Measurements from ENCODE around the gene GLG1.
A peak's percentile ranks its signal among the peaks of the same experiment; 100 is the strongest.
"Not testable (repeated sequence)": the region's sequence is repeated elsewhere in the genome, so short reads cannot be mapped to it uniquely, and the experiment has no call there.

The GLG1 gene

GRCh38 chr16:74575175-74575806, 31.6 kb downstream of the GLG1 start:
- no peak for DNase-seq (ENCODE audit: low read depth in 2 of 2)

- no peak for DNase-seq (ENCODE audit: low read depth in 2 of 2)
These were observed 32.8 kb downstream of the GLG1 start for GRCh38 chr16:74574146-74574545.

- DNase-seq (ENCODE audit: low read depth in 2 of 2): no peak
These were observed 33.3 kb downstream of the GLG1 start for GRCh38 chr16:74573622-74574021.

- no peak for DNase-seq (ENCODE audit: low read depth in 2 of 2)
These were observed 36.3 kb downstream of the GLG1 start for GRCh38 chr16:74570412-74571301.

GRCh38 chr16:74568961-74569631, 37.8 kb downstream of the GLG1 start:
- no peak for DNase-seq (ENCODE audit: low read depth in 2 of 2)

- no peak for DNase-seq (ENCODE audit: low read depth in 2 of 2)
These were observed 39.0 kb downstream of the GLG1 start for GRCh38 chr16:74567901-74568300.

DNA sequence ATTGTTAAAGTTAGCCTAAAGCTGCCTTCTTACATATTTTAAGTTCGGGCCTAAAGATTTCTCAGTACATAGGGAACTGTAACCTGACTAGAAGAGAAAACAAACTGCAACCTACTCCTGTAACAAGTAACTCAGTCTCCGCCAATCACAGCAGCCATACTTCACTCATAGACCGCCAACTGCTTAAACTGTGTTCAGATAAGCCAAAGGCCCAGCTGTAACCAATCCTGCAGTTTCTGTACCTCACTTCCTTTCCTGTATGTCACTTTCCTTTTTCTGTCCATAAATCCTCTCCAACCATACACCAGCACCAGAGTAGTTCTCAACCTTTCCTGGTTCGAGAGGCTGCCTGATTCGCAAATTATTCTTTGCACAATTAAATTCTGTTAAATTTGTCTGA, 41.5 kb downstream of the GLG1 start:
- no peak for DNase-seq (ENCODE audit: low read depth in 2 of 2)

- no peak for DNase-seq (ENCODE audit: low read depth in 2 of 2)
These were observed 42.4 kb downstream of the GLG1 start for GRCh38 chr16:74564451-74564984.

DNA sequence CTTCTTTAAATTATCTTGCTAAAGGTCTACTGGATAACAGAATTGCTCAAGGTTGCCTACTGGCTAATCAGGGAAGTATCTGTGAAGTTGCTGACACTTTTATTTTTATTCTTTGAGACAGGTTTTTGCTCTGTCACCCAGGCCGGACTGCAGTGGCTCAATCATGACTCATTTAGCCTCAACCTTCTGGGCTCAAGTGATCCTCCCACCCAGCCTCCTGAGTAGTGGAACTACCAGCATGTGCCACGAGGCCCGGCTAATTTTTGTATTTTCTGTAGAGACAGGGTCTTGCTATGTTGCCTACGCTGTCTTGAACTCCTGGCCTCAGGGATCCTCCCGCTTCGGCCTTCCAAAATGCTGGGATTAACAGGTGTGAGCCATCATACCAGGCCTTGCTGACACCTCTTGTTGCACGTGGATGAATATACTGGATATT, 43.1 kb downstream of the GLG1 start:
- peak in 1 of 2 donors; percentile 3 for DNase-seq (ENCODE audit: low read depth in 2 of 2)

- no peak for DNase-seq (ENCODE audit: low read depth in 2 of 2)
These were observed 44.8 kb downstream of the GLG1 start for GRCh38 chr16:74562117-74562516.

DNA sequence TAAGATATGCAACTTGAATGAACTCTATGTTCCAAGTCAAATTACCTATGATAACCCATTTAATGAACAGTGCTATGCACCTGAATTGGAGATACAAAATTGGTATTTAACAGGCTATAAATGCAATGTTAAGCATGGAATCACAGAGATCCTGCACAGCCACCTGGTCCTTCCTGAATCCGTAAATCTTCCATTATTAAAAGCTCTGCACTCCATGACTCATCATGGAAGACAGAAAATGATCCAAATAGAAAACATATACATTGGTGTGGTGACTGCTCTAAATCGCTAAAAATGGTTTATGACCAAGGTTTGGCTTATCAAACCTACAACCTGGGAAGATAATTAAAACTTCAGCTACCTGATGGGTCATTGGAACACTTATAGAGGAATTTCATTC, 45.3 kb downstream of the GLG1 start:
- DNase-seq (ENCODE audit: low read depth in 2 of 2): no peak

- DNase-seq (ENCODE audit: low read depth in 2 of 2): no peak
These were observed 46.0 kb downstream of the GLG1 start for GRCh38 chr16:74560912-74561311.

DNA sequence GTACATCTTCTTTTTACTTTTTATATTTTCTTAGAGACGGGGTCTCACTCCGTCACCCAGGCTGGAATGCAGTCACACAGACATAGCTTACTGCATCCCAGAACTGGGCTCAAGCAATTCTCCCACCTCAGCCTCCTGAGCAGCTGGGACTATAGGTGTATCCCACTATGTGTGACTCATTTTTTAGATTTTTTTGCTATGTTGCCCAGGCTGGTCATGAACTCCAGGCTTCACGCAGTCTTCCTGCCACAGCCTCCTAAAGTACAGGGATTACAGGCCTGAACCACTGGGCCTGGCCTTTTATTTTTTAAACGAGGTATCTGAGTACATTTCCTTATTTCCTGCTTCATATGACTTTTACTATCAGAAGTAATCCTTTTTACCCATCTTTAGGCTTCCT, 48.0 kb downstream of the GLG1 start:
- no peak for DNase-seq (ENCODE audit: low read depth in 2 of 2)

- no peak for DNase-seq (ENCODE audit: low read depth in 2 of 2)
These were observed 49.6 kb downstream of the GLG1 start for GRCh38 chr16:74557275-74557674.

DNA sequence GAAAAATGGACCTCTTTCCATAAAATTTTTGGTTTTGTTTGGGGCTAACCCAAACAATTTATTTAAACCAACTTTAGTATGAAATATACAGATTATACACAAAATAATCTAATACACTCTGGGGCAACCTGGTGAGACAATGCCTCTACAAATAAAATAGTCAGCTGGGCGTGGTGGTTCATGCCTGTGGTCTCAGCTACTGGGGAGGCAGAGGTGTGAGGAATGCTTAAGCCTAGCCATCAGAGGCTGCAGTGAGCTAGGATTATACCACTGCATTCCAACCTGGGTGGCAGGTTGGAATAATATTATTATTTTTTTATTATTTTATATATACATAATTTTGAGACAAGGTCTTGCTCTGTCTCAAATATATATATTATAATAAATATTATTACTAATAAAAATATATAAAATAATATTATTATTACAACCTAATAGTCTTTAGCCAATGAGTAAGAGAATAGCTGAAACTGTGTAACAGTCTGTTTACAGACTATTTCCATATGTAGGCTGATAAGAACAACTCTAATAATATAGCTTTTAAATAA, 50.5 kb downstream of the GLG1 start:
- no peak for DNase-seq (ENCODE audit: low read depth in 2 of 2)

DNA sequence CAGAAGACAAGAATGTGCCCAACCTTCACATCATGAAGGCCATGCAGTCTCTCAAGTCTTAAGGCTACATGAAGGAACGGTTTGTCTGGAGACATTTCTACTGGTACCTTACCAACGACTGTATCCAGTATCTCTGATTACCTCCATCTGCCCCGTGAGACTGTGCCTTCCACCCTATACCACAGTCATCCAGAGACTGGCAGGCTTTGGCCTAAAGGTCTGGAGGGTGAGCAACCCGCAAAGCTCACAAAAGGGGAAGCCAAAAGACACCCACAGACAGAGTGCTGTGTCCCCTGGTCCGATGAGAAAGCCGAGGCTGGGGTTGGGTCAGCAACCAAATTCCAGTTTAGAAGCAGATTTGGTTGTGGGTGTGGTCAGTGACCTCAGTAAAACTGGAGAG, 54.6 kb downstream of the GLG1 start:
- DNase-seq (ENCODE audit: low read depth in 2 of 2): not testable (repeated sequence)

DNA sequence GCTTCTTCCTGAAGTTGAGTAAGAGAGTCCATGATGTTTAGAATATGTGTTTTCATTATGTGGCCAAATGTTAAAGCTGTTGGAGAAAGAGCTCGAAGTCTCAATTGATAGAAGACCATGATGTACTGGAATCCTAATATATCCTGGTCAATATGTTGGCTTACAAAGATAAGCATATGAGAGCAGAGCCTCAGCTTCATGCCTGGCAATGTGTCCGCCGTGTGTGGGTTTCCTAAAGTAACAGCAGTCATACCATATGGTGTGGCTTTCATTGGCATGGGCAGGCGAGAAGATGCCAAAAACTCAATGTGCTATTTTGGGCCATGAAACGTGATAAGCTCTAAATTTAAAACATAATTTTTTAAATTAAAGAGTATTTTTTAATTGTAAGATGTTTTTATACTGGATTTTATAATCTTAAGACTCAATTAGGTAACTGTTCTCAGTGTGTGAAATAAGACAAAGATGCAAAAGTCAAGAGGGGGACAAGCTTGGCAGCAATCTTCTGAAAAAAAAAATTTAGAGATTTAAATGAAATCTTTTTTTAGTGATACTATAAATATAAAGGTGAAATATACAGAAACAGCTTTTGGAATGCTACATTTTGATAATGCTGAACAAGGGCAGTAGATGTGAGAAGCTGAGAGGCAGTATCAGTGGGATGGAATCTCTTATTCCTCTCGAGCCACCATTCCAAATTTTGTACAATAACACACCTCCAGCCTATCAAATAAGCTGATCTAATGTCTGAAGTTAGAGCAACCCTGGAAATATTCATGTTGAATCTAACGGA, 56.5 kb downstream of the GLG1 start:
- not testable (repeated sequence) for DNase-seq (ENCODE audit: low read depth in 2 of 2)

DNA sequence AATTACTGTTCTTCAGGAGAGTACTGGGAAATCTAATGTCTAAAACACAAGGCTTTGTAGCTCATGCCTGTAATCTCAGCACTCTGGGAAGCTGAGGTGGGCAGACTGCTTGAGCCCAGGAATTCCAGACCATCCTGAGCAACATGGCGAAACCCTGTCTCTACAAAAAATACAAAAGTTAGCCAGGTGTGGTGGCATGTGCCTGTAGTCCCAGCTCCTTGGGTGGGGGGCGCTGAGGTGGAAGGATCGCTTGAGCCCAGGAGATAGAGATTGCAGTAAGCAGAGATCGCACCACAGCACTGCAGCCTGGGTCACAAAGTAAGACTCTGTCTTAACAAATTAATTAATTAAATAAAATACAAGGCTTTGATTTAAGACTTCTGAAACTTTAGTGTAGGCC, 60.8 kb downstream of the GLG1 start:
- not testable (repeated sequence) for DNase-seq (ENCODE audit: low read depth in 2 of 2)

DNA sequence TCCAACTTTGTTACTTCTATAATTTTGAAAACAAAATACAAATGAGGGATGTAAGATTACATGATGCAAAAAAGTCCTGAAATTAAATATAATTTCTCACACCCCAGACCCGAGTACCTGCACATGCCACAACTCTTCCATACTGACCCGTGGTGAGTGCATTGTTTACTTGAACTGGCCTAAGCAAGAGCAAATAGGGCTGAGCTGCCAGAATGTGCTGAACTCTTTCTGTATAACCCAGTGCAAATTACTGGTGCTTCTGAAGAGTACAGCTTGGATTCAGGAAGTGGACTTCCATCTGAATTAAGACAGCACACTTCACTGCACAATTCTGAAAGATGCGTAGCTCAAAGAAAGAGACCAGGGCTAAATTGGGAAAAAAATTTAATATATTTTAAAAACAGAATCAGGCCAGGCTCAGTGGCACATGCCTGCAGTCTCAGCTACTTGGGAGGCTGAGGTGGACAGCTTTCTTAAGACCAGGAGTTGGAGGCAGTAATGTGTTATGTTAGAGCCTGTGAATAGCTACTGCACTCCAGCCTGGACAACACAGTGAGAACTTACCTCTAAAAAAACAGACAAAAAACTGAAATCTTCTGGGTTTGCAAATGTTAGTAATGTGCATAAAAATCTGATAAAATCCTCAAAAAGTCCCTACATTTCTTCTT, 63.9 kb downstream of the GLG1 start:
- DNase-seq (ENCODE audit: low read depth in 2 of 2): not testable (repeated sequence)

DNA sequence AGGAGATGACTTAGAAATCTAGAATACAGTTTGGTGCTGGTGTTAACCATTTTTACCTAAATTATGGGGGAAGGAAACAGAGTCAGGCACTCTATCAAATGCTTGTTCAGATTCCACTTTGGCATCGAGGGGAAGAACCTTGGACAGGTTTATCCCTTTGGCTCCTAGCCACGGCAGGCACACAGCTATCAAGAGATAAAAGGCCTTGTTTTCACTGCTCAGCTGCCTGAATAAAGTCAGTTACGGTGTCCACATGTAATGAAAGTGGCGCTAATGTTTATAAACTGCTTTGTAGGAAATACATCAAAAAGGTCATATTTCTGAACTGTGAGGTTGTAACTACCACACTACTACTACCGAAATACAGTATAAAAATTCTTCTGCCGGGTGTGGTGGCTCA, 66.3 kb downstream of the GLG1 start:
- not testable (repeated sequence) for DNase-seq (ENCODE audit: low read depth in 2 of 2)

- not testable (repeated sequence) for DNase-seq (ENCODE audit: low read depth in 2 of 2)
These were observed 68.1 kb downstream of the GLG1 start for GRCh38 chr16:74538801-74539200.

Measured in stimulated activated CD8-positive, alpha-beta memory T cell treated with anti-CD3 and anti-CD28 coated beads, Interleukin-2, amount 100 ng/mL, for 48 hours (primary cell).